Activated CD4-positive, alpha-beta T cell treated with anti-CD3 and anti-CD28 coated beads, Interleukin-10, Interleukin-2, amounts not matched to agents 100 ng/mL and 50 ng/mL, durations not matched to agents 16 hours and 8 hours (primary cell): ENCODE measurements around the gene PLSCR5.

Experiments used
- DNase-seq: peaks from one replicate; pipeline ENCODE4 v3.0.0-alpha.2; 2020

PLSCR5 gene

GRCh38 chr3:146581951-146582467 lies 23.1 kb downstream of the PLSCR5 start:
- DNase-seq = no peak

GRCh38 chr3:146581080-146581601 lies 24.0 kb downstream of the PLSCR5 start:
- no peak for DNase-seq

DNA sequence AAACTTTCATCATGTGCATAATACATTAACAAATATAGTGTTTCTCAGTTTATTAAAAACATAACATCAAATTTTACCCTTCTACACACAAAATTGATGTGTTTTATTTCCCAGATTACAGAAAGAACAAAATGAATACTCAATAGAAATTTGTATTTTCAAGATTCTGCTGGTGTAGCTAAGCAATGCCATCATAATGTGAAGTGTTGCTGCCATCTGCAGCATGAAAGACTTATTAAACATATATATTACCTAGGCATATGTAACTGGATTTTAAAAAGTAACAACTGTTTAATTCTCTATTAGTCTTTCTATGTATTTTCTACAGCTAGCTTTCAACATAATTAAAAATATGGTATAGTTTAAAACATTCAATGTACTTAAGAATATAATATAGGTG lies 27.5 kb downstream of the PLSCR5 start:
- DNase-seq = peak; percentile 20

DNA sequence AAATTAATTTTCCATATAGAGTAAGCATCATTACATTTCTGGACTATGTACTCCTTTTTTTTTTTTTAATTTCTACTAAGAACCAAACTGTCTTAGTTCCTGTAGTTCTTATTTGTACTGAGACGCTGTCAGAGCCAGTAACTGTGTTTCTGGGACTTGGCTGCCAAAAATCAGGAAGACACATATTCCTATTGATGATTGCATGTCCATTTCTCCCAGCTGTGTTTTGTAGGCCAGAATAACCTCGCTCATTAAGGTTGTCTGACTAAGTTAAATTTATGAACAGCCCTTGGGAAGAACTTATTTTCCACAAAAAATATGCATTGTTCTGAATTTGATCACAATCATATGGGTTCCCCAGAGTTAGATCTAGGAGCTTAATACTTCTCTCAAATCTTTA lies 29.5 kb downstream of the PLSCR5 start:
- no peak for DNase-seq

DNA sequence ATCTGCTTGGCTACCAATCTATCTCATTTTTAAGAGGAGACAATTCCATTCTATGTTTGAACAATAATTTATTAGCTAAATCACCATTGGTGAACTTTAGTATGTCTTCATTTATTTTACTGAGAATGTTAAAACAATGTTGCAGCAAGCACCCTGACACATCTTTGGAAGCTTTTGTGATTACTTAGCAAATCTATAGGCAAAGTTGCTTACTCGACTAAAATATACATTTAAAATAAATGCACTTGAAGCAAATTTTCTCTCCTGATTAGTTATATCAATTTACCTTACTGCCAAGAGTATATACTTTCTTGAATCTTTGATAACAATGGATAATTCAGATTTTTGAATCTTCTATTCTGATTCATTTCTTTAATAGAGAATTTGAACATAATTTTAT lies 31.0 kb downstream of the PLSCR5 start:
- DNase-seq = no peak

- no peak for DNase-seq
Observed at GRCh38 chr3:146569314-146569713, 35.8 kb downstream of the PLSCR5 start.

GRCh38 chr3:146566138-146566537 lies 39.0 kb downstream of the PLSCR5 start:
- no peak for DNase-seq

- DNase-seq = no peak
Observed at GRCh38 chr3:146561879-146562278, 43.3 kb downstream of the PLSCR5 start.

DNA sequence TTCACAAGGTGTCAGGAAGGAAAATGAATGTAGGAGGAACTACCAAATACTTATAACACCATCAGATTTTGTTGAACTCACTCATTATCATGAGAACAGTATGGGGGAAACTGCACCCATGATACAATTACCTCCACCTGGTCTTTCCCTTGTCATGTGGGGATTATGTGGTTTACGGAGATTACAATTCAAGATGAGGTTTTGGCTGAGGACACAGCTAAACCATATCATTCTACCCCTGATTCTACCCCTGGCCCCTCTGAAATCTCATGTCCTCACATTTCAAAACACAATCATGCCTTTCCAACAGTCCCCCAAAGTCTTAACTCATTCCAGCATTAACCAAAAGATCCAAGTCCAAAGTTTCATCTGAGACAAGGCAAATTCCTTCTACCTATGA lies 43.7 kb downstream of the PLSCR5 start:
- no peak for DNase-seq

DNA sequence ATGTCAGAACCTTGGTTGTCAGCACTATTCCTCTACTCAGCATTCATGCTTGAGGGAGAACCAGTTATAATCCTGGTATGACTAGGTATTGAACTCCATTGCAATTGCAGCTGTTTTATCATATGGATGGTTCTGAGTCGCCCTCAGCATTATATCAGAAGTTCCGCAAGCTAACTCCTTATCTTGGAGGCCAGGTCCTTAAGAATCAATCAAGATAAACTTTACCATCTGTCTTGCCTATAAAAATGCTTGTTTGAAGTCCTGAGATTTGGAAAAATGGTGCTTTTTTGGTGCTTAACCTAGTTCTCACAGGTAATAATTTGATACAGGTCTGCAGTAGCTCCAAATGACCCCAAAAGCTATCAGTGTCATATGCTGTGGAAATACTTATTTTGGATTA lies 44.5 kb downstream of the PLSCR5 start:
- no peak for DNase-seq

GRCh38 chr3:146559388-146559787 lies 45.8 kb downstream of the PLSCR5 start:
- no peak for DNase-seq

- no peak for DNase-seq
Observed at GRCh38 chr3:146558781-146559180, 46.4 kb downstream of the PLSCR5 start.

DNA sequence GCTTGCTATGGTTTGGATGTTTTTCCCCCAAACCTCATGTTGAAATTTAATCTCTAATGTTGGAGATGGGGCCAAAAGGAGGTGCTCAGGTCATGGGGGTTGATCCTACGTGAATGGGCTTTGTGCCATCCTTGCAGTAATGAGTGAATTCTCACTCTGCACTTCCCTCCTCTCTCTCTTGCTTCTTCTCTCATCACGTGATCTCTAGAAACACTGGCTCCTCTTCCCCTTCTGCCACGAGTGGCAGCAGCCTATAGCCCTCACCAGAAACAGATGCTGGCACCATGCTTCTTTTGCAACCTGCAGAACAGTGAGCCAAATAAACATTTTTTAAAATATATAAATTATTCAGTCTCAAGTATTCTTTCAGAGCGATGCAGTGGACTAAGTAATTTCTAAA lies 47.4 kb downstream of the PLSCR5 start:
- DNase-seq = no peak

DNA sequence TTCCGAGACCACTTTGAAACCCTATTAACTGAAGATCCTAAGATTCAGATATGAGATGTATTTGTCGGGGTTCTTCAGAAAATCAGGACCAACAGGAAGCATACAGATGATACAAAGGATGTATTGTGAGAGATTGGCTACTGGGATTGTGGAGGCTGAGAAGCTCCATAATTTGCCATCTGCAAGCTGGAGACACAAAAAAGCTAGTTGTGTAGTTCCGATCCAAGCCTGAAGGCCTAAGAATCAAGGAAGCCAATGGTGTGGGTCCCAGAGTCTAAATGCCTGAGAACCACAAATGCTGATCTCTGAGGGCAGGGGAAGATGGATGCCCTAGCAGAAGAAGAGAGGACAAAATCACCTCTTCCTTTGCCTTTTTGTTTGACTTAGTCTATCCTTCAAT lies 49.8 kb downstream of the PLSCR5 start:
- no peak for DNase-seq

- no peak for DNase-seq
Observed at GRCh38 chr3:146554151-146554760, 50.9 kb downstream of the PLSCR5 start.

GRCh38 chr3:146550743-146551510 lies 54.2 kb downstream of the PLSCR5 start:
- peak; percentile 67 for DNase-seq

DNA sequence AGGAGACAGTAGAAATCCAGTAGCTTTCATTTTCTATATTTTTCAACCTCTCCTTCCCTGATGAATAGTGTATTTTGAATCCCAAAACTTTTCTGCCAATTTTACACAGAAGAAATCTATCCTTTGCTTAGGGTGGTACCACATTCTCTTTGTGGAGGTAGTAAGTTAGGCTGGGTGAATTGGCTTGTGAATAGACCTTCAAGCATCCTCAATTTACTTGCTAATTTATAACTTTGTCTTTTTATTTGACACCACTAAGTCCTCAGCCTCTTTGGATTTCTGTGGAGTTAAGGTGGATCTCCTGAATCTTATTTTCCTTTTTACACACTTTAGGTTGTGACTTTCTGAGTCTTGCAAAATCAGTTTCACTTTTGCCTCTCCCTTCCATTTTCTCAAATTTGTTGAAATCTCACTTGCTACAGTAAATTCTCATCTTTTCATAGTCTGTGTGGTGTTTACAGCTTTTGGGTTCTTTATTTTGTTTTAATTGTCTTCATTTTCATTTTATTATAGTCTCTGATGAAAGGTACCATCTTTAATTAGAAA lies 55.0 kb downstream of the PLSCR5 start:
- DNase-seq = no peak

DNA sequence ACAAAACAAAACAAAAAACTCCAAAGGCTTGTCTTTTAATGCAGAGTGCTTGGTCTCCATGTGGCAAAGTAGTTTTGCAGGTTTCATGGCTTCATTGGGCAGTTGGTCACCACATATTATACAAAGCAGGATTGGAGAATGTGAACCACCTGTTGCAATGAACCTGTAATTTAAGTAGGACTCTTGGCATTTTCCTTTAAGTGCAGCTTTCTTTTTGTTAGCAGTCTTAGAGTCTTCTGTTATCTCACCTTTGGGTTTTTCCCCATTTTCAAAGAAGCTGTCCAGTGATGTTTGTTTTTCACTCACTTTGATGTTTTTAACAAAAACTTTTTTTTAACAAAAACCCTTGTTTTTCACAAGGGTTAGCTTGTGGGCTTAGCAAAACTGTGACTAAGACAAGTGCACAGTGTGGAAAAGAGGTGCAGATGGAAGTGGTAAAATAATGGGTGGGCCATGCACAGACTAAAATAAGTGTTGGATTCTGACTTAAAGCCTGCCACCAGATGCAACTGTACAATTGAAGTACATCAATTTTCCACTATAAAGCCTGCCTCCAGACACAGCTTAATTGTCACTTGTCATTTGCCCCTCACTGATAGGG lies 57.8 kb downstream of the PLSCR5 start:
- DNase-seq = peak; percentile 11

GRCh38 chr3:146546366-146546965 lies 58.7 kb downstream of the PLSCR5 start:
- no peak for DNase-seq

DNA sequence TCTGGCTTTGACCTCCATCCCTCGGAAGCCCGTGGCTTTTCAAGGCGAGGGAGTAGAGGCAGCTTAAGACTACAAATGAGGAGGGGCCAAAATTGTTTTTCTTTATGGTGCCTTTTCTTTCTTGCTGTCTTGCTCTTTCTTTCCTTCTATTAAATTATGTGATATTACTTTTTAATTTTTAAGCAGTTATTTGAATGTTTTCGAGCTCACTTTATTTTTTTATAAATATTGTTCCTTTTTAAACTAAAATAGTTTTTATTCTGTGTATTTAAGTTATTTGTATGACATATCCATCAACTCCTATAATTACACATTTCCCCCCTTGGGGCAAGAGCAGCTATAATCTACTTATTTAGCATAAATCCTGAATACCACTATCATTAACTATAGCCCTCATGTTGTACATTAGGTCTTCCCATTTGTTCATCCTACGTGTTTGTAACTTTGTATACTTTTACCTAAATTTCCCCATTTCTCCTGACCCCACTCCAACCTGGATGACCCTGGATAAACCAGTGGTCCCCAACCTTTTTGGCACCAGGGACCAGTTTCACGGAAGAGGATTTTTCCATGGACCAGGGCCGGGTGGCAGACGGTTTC lies 60.1 kb downstream of the PLSCR5 start:
- DNase-seq = no peak

GRCh38 chr3:146544002-146544928 lies 60.9 kb downstream of the PLSCR5 start, which contains the start of gene PLSCR1:
PLSCR1 (minus strand) TSS chr3:146544607; CDS start chr3:146536552, 8,055 bp downstream.
- peak; percentile 85 for DNase-seq
